ENCODE data around the gene SSH2.

Gene SSH2

GRCh38 chr17:29576214-29577000 lies 353.6 kb downstream of the SSH2 start:
- DNase-seq (ENCODE audit: low spot score), result no peak
